Nephron progenitor cell (in vitro differentiated cells): Measurements from ENCODE around the gene SMAD3.
A peak's percentile ranks its signal among the peaks of the same experiment; 100 is the strongest.

Experiments
- DNase-seq: peaks from one replicate; pipeline ENCODE4 v3.0.0; 2021
- H3K27ac Mint-ChIP-seq: 2 replicates; pipeline ENCODE4 v1.8.0; 2021; ENCODE audit warnings: mild to moderate bottlenecking, moderate library complexity, mixed read lengths
- H3K27me3 Mint-ChIP-seq: 2 replicates; pipeline ENCODE4 v1.8.0; 2021; ENCODE audit warnings: mild to moderate bottlenecking, low read depth, mixed read lengths; ENCODE audit not compliant: poor library complexity
- H3K36me3 Mint-ChIP-seq: 2 replicates; pipeline ENCODE4 v1.8.0; 2021; ENCODE audit warnings: low read depth, mixed read lengths
- H3K4me1 Mint-ChIP-seq: 2 replicates; pipeline ENCODE4 v1.8.0; 2021; ENCODE audit warnings: mixed read lengths
- H3K4me3 Mint-ChIP-seq: 2 replicates; pipeline ENCODE4 v1.8.0; 2021; ENCODE audit warnings: mild to moderate bottlenecking, moderate library complexity, mixed read lengths
- H3K9me3 Mint-ChIP-seq: 2 replicates; pipeline ENCODE4 v1.8.0; 2021; ENCODE audit warnings: mild to moderate bottlenecking, moderate library complexity, mixed read lengths
- TF ChIP-seq, protein P1 (sequence below): fragments of 200-600 bp; sonication (generic); IDR thresholded peaks from 2 replicates; pipeline ENCODE4 v1.5.0; 2021; ENCODE audit warnings: antibody characterized with exemption

Gene SMAD3

DNA sequence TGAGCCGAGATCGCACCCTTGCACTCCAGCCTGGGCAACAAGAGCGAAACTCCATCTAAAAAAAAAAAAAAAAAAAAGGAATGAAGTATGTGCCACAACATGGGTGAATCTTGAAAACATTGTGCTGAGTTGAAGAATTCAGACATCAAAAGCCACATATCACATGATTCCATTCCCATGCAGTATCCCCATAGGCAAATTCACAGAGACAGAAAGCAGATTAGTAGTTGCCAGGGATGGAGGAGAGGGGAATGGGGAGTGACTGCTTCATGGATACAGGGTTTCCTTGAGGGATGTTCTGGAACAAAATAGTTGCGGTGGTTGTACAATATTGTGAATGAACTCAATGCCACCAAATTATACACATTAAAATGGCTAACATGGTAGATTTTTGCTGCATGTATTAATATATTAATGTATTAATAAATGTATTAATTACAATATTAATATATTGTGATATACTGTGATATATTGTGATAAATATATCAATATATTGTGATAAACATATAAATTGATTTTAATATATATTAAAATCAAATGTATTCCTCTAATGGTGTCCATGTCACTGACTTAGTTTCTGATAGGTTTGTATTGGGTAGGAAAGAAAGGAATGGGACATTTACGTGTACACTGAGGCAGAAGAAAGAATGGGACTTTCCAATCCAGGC is 34.9 kb downstream of the SMAD3 start:
- Mint-ChIP-seq H3K4me3 (no peak overlapping the region), H3K36me3 (peaks cover 16% of the 10 kb centered on the region), H3K27me3 (peaks cover 7% of the 10 kb centered on the region), H3K9me3 (no peaks in the 10 kb centered on the region), H3K27ac (peak overlapping the region; percentile 19), H3K4me1 (peaks cover 37% of the 10 kb centered on the region)
- no peak for DNase-seq
- TF ChIP-seq, protein P1, sequence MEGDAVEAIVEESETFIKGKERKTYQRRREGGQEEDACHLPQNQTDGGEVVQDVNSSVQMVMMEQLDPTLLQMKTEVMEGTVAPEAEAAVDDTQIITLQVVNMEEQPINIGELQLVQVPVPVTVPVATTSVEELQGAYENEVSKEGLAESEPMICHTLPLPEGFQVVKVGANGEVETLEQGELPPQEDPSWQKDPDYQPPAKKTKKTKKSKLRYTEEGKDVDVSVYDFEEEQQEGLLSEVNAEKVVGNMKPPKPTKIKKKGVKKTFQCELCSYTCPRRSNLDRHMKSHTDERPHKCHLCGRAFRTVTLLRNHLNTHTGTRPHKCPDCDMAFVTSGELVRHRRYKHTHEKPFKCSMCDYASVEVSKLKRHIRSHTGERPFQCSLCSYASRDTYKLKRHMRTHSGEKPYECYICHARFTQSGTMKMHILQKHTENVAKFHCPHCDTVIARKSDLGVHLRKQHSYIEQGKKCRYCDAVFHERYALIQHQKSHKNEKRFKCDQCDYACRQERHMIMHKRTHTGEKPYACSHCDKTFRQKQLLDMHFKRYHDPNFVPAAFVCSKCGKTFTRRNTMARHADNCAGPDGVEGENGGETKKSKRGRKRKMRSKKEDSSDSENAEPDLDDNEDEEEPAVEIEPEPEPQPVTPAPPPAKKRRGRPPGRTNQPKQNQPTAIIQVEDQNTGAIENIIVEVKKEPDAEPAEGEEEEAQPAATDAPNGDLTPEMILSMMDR: no peak

DNA sequence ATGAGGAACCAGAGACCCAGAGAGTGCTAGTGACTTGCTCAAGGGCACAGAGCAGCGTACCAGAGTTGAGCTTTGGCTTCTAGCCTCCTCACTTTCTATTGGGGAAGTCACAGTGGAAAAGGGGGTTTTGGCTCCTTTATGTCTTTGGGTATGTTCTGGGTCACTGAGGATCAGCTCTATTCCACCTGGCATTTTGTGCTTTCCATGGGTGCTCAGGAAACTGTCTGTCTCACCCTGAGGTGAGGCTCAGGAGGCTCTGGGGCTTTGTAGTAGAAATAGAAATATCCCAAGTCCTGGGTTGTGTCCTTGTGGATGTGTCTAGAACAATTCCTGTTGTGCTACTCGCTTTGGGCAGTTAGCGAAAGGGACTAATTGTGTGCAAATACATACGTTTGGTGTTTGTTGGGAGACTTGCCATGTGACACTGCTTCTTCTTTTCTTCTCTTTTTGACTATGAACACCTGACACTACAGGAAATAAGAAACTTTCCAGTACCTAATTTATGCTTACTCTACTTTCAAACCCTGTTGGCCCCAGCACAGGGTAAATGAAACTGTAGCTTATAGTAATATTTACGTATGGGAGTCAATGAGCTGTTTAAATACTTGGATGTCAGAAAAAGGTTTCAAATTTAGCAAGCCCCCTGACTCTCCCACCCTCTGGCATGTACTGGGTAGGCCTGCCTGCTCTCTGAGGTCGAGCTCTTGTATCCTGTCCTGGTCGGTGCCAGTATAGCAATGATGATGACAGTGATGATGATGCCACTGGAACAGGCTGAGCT is 35.6 kb downstream of the SMAD3 start:
- H3K27ac Mint-ChIP-seq: no peak overlapping the region
- no peaks in the 10 kb centered on the region for H3K9me3 Mint-ChIP-seq
- H3K4me3 Mint-ChIP-seq: no peak overlapping the region
- peaks cover 3% of the 10 kb centered on the region for H3K27me3 Mint-ChIP-seq
- H3K4me1 Mint-ChIP-seq: peaks cover 32% of the 10 kb centered on the region
- H3K36me3 Mint-ChIP-seq: peaks cover 9% of the 10 kb centered on the region
- no peak for DNase-seq
- TF ChIP-seq, protein P1: no peak

DNA sequence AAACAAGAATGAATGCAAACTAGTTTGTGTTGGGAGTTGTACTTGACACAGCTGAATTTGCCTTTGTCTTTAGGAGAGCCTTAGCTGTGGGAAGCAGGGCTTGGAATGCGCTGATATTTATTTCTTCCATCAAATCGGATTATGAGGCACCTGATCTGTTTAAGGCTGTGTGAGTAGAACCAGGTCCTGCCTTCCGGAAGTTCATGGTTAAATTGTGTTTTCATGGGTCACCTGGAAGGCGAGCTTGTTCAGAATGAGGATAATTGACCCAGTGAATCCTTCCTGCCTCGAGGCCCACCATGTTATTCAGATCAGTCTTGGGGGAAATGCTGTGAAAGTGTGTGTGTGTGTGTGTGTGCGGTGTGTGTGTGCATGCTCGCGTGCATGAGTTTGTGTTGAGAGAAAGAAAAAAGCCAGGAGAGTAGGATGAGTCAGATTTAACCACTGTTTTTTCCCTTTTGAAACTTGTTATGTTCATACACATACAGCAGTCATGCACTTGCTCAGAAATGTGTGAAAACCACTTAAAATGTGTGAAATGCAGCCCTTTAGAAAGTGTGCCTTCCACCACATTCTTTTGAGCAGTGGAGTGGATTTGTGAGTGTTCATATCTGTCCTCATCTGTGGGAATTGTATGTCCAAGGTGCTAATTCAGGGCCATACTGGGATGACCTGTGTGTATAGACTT is 36.7 kb downstream of the SMAD3 start:
- H3K27me3 Mint-ChIP-seq: peaks cover 3% of the 10 kb centered on the region
- no peak overlapping the region for H3K27ac Mint-ChIP-seq
- TF ChIP-seq, protein P1: no peak
- DNase-seq: no peak
- H3K4me1 Mint-ChIP-seq: peaks cover 25% of the 10 kb centered on the region
- peaks cover 6% of the 10 kb centered on the region for H3K36me3 Mint-ChIP-seq
- H3K9me3 Mint-ChIP-seq: no peaks in the 10 kb centered on the region
- H3K4me3 Mint-ChIP-seq: no peak overlapping the region

DNA sequence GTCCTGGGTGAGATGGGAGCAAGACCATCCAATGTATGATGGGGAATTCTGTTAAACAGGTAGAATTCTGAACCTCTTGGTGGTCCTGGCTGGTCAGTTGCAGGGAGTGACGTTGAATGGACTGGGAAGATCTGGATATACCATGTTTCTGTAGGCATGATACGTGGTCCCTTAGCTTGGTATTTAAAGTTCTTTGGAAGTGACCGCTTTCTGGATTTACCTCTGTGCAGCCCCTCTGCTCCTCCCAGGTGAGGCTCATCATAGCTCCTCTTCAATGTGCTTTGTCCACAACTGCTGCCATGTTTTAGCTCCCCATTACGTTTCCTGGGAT is 37.2 kb downstream of the SMAD3 start:
- peaks cover 2% of the 10 kb centered on the region for H3K36me3 Mint-ChIP-seq

DNA sequence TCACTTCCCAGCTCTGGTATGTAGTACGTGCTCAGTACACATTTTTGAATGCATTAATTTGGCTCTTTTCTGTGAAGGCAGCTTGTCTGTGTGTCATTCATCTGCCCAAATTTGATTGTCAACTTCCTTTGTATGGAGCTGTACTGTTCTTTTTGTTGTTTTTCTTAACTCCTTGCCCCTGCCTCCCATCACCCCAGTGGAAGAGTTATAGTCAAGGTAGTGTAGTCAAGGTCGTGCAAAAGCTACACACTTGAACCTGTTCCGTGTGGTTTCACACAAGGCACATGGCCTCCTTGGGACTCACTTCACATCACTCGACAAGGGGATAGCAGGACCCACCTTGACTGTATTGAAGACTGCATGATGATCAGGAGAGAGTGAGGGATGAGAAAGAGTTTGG is 37.6 kb downstream of the SMAD3 start:
- Mint-ChIP-seq H3K4me3 (peak overlapping the region; percentile 7), H3K27ac (no peak overlapping the region), H3K9me3 (no peaks in the 10 kb centered on the region), H3K27me3 (peaks cover 3% of the 10 kb centered on the region), H3K4me1 (peaks cover 17% of the 10 kb centered on the region), H3K36me3 (no peaks in the 10 kb centered on the region)
- TF ChIP-seq, protein P1: no peak
- DNase-seq: no peak

More for the DNA sequence above, 37.2 kb downstream of the SMAD3 start:
- peaks cover 3% of the 10 kb centered on the region for H3K27me3 Mint-ChIP-seq
- H3K27ac Mint-ChIP-seq: no peak overlapping the region
- H3K4me3 Mint-ChIP-seq: no peak overlapping the region
- peaks cover 21% of the 10 kb centered on the region for H3K4me1 Mint-ChIP-seq
- H3K9me3 Mint-ChIP-seq: no peaks in the 10 kb centered on the region
- no peak for DNase-seq
- TF ChIP-seq, protein P1: no peak
